IMR-90 (cell line): ENCODE data around the gene C21orf91.

ENCODE experiments used
- CHD1 ChIP-seq: IDR thresholded peaks from 2 replicates; pipeline ENCODE4 v1.6.1; 2012; ENCODE audit warnings: low read depth, low read length, improper control_type of control experiment
- POLR2A ChIP-seq: IDR thresholded peaks from 2 replicates; pipeline ENCODE4 v1.6.1; 2012; ENCODE audit warnings: mild to moderate bottlenecking, low read depth, low read length
- RFX5 ChIP-seq: IDR thresholded peaks from 2 replicates; pipeline ENCODE4 v1.8.0; 2012; ENCODE audit warnings: low read depth, mild to moderate bottlenecking, low read length, moderate library complexity
- TF ChIP-seq, protein P1 (sequence below): conservative IDR thresholded peaks from 2 replicates; pipeline ENCODE4 v1.5.1; 2012; ENCODE audit warnings: mild to moderate bottlenecking, low read depth, low read length, improper control_type of control experiment

DNA sequence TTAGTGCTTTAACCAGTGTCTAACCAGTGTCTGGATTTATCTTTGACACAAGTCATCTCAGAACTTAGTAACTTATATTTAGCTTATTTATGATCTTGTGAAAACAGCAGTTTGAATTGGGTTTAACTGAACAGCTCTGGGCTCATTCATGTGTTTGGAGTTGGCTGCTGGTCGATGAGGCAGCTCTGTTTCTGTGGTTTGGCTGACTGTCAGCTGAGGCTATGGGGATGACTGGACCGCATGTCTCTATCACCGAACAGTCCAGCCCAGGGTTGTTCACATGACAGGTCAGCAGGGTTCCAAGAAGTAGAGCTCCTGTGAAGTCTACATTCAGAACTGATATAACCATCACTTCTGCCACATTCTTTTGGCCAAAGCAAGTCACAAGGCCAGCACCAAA, 29.1 kb upstream of the C21orf91 start:
- TF ChIP-seq, protein P1, sequence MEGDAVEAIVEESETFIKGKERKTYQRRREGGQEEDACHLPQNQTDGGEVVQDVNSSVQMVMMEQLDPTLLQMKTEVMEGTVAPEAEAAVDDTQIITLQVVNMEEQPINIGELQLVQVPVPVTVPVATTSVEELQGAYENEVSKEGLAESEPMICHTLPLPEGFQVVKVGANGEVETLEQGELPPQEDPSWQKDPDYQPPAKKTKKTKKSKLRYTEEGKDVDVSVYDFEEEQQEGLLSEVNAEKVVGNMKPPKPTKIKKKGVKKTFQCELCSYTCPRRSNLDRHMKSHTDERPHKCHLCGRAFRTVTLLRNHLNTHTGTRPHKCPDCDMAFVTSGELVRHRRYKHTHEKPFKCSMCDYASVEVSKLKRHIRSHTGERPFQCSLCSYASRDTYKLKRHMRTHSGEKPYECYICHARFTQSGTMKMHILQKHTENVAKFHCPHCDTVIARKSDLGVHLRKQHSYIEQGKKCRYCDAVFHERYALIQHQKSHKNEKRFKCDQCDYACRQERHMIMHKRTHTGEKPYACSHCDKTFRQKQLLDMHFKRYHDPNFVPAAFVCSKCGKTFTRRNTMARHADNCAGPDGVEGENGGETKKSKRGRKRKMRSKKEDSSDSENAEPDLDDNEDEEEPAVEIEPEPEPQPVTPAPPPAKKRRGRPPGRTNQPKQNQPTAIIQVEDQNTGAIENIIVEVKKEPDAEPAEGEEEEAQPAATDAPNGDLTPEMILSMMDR, result no peak
- TF ChIP-seq POLR2A (no peak), CHD1 (no peak), RFX5 (no peak)
